Thoracic aorta endothelial cell (primary cell): ENCODE measurements around the gene OR5L1. TPM values are rescaled to one million over a fixed set of nuclear protein-coding genes. Genes with fewer than 3 reads are reported as not detected.

Experiments
- total RNA-seq: library from RNA; depleted of rRNA; stranded (reverse); fragments of >200 nt; gene quantifications from 2 replicates; pipeline ENCODE4 v1.2.3, GENCODE V29; 2012

The OR5L1 gene
- total RNA-seq, result not detected in 2 replicates

GRCh38 chr11:55811067-55811466, at the start of gene OR5L1:
Gene OR5L1, plus strand, starts transcription at chr11:55811367. Its CDS starts 100 bp downstream, at chr11:55811467.

GRCh38 chr11:55773138-55773537, 38.0 kb upstream of the OR5L1 start, which contains the start of gene OR5D13:
Gene OR5D13, plus strand, starts transcription at chr11:55773438. Its CDS starts 0 bp downstream, at chr11:55773438.

GRCh38 chr11:55795256-55795655, 15.9 kb upstream of the OR5L1 start, which contains the start of gene OR5D14:
Gene OR5D14, plus strand, starts transcription at chr11:55795556. Its CDS starts 0 bp downstream, at chr11:55795556.

GRCh38 chr11:55819330-55819729, 8.2 kb downstream of the OR5L1 start, which contains the start of gene OR5D18:
Gene OR5D18, plus strand, starts transcription at chr11:55819630. Its CDS starts 0 bp downstream, at chr11:55819630.

GRCh38 chr11:55826919-55827318, 15.8 kb downstream of the OR5L1 start, which contains the start of gene OR5L2:
Gene OR5L2, plus strand, starts transcription at chr11:55827219. Its CDS starts 0 bp downstream, at chr11:55827219.

GRCh38 chr11:55838452-55838851, 27.3 kb downstream of the OR5L1 start, which contains the start of gene OR5D16:
Gene OR5D16, plus strand, starts transcription at chr11:55838752. Its CDS starts 0 bp downstream, at chr11:55838752.

Other genes with a start within 250 kb of the OR5L1 start
- not detected in 2 replicates for gene OR4C16, start 239.2 kb upstream of the OR5L1 start, total RNA-seq
- gene OR4C11, start 203.7 kb upstream of the OR5L1 start, total RNA-seq, result not detected in 2 replicates
- gene OR4P4, start 176.3 kb upstream of the OR5L1 start, total RNA-seq, result not detected in 2 replicates
- not detected in 2 replicates for gene OR4S2, start 163.0 kb upstream of the OR5L1 start, total RNA-seq
- not detected in 2 replicates for gene OR4C6, start 149.2 kb upstream of the OR5L1 start, total RNA-seq
- not detected in 2 replicates for gene OR5D13, start 37.9 kb upstream of the OR5L1 start, total RNA-seq
- gene OR5D14, start 15.8 kb upstream of the OR5L1 start, total RNA-seq, result not detected in 2 replicates
- gene OR5D18, start 8.3 kb downstream of the OR5L1 start, total RNA-seq, result not detected in 2 replicates
- gene OR5L2, start 15.9 kb downstream of the OR5L1 start, total RNA-seq, result not detected in 2 replicates
- gene OR5D16, start 27.4 kb downstream of the OR5L1 start, total RNA-seq, result not detected in 2 replicates
- not detected in 2 replicates for gene TRIM51, start 71.9 kb downstream of the OR5L1 start, total RNA-seq
- gene OR5W2, start 103.2 kb downstream of the OR5L1 start, total RNA-seq, result not detected in 2 replicates
- gene OR5I1, start 125.0 kb downstream of the OR5L1 start, total RNA-seq, result not detected in 2 replicates
- not detected in 2 replicates for gene OR10AG1, start 158.6 kb downstream of the OR5L1 start, total RNA-seq
- not detected in 2 replicates for gene OR5F1, start 183.3 kb downstream of the OR5L1 start, total RNA-seq
- gene OR5AS1, start 216.3 kb downstream of the OR5L1 start, total RNA-seq, result not detected in 2 replicates